HG03064 (cell line): ENCODE measurements around the gene TBC1D5.
"Not testable (repeated sequence)": the region's sequence is repeated elsewhere in the genome, so short reads cannot be mapped to it uniquely, and the experiment has no call there.

Experiments
- ATAC-seq: cut with Tn5 transposase; IDR thresholded peaks from one replicate; pipeline ENCODE4 v1.9.1; 2021; ENCODE audit warnings: low read depth; ENCODE audit not compliant: unreplicated experiment

Gene TBC1D5

GRCh38 chr3:17373304-17373703, 369.1 kb downstream of the TBC1D5 start:
- no peak for ATAC-seq

- no peak for ATAC-seq
Measured at GRCh38 chr3:17372362-17373210, 369.8 kb downstream of the TBC1D5 start.

- no peak for ATAC-seq
Measured at GRCh38 chr3:17369973-17370372, 372.5 kb downstream of the TBC1D5 start.

- no peak for ATAC-seq
Measured at GRCh38 chr3:17367171-17367570, 375.3 kb downstream of the TBC1D5 start.

- ATAC-seq: no peak
Measured at GRCh38 chr3:17360991-17361390, 381.4 kb downstream of the TBC1D5 start.

- ATAC-seq: no peak
Measured at GRCh38 chr3:17359911-17360310, 382.5 kb downstream of the TBC1D5 start.

- ATAC-seq: no peak
Measured at GRCh38 chr3:17357035-17357710, 385.3 kb downstream of the TBC1D5 start.

- ATAC-seq: no peak
Measured at GRCh38 chr3:17356585-17356984, 385.8 kb downstream of the TBC1D5 start.

- ATAC-seq: no peak
Measured at GRCh38 chr3:17355591-17355990, 386.8 kb downstream of the TBC1D5 start.

GRCh38 chr3:17354341-17354740, 388.1 kb downstream of the TBC1D5 start:
- ATAC-seq: no peak

GRCh38 chr3:17352620-17353019, 389.8 kb downstream of the TBC1D5 start:
- ATAC-seq: no peak

- not testable (repeated sequence) for ATAC-seq
Measured at GRCh38 chr3:17351193-17351592, 391.2 kb downstream of the TBC1D5 start.

- ATAC-seq: peak; percentile 75
Measured at GRCh38 chr3:17349093-17349492, 393.3 kb downstream of the TBC1D5 start.

- no peak for ATAC-seq
Measured at GRCh38 chr3:17342119-17342518, 400.3 kb downstream of the TBC1D5 start.

GRCh38 chr3:17340693-17341092, 401.7 kb downstream of the TBC1D5 start:
- no peak for ATAC-seq

GRCh38 chr3:17340261-17340660, 402.2 kb downstream of the TBC1D5 start:
- ATAC-seq: no peak

- ATAC-seq: no peak
Measured at GRCh38 chr3:17339132-17339575, 403.3 kb downstream of the TBC1D5 start.

GRCh38 chr3:17336291-17336690, 406.1 kb downstream of the TBC1D5 start:
- no peak for ATAC-seq

- ATAC-seq: no peak
Measured at GRCh38 chr3:17333893-17334292, 408.5 kb downstream of the TBC1D5 start.

GRCh38 chr3:17333446-17333845, 409.0 kb downstream of the TBC1D5 start:
- ATAC-seq: no peak

GRCh38 chr3:17330660-17331059, 411.8 kb downstream of the TBC1D5 start:
- ATAC-seq: no peak

GRCh38 chr3:17329927-17330326, 412.5 kb downstream of the TBC1D5 start:
- no peak for ATAC-seq
